SK-N-SH (cell line): ENCODE results near the gene LRRC32. TPM values are rescaled to one million over a fixed set of nuclear protein-coding genes. Genes with fewer than 3 reads are reported as not detected.

Experiments
- CTCF ChIA-PET: fragments of 300-600, 350-600 bp; formaldehyde crosslinking; extraction: SDS; loops from one replicate; lab custom pipeline; 2021; lab: Yijun Ruan, JAX
- POLR2A ChIA-PET: fragments of 350-600 bp; sonication (Branson Sonifier 250); formaldehyde crosslinking; extraction: SDS; loops from one replicate; lab custom pipeline; 2020; ENCODE audit warnings: antibody characterized with exemption, inconsistent platforms; lab: Yijun Ruan, JAX
- DNase-seq: peaks from one replicate; pipeline ENCODE4 v3.0.0; 2012
- H2AFZ ChIP-seq: fragments of 200-600 bp; sonication (generic); 2 replicates; pipeline ENCODE4 v1.8.1; 2016; ENCODE audit warnings: antibody characterized with exemption, mild to moderate bottlenecking, low read depth
- H3F3A ChIP-seq: fragments of 200-600 bp; sonication (generic); replicated peaks from 2 replicates; pipeline ENCODE3; 2016; ENCODE audit warnings: antibody characterized with exemption, mild to moderate bottlenecking; ENCODE audit not compliant: insufficient read depth
- H3K27ac ChIP-seq, 2 experiments: fragments of 200-500 bp in 1 of 2; fragments of 200-600 bp in 1 of 2; sonication (Bioruptor generic) in 1 of 2; sonication (generic), shearing (Covaris generic) in 1 of 2; 2 replicates each; pipeline versions ENCODE4 v1.5.1 to v1.6.1; 2014 to 2016; ENCODE audit warnings: low read depth in 2 of 2, inconsistent platforms in 1 of 2, low read length in 1 of 2, mild to moderate bottlenecking in 1 of 2, mixed read lengths in 1 of 2
- H3K27me3 ChIP-seq: fragments of 200-600 bp; sonication (generic), shearing (Covaris generic); 2 replicates; pipeline ENCODE4 v1.6.1; 2016; ENCODE audit warnings: mixed run types; ENCODE audit not compliant: insufficient read depth
- H3K36me3 ChIP-seq, 2 experiments: fragments of 200-500 bp in 1 of 2; fragments of 200-600 bp in 1 of 2; sonication (Bioruptor generic) in 1 of 2; sonication (generic) in 1 of 2; replicated peaks in 1 of 2; 2 replicates each; pipeline versions ENCODE3 to v1.5.1; 2014 to 2016; ENCODE audit warnings: low read length in 1 of 2, mild to moderate bottlenecking in 1 of 2; ENCODE audit not compliant: insufficient read depth in 2 of 2, control insufficient read depth in 1 of 2
- H3K4me1 ChIP-seq, 2 experiments: fragments of 200-500 bp in 1 of 2; fragments of 200-600 bp in 1 of 2; sonication (Bioruptor generic) in 1 of 2; sonication (generic), shearing (Covaris generic) in 1 of 2; 2 replicates each; pipeline versions ENCODE4 v1.5.1 to v1.6.1; 2014 to 2016; ENCODE audit warnings: low read depth in 1 of 2, low read length in 1 of 2, mixed run types in 1 of 2; ENCODE audit not compliant: insufficient read depth in 2 of 2, control insufficient read depth in 1 of 2
- H3K4me2 ChIP-seq: fragments of 200-600 bp; sonication (generic), shearing (Covaris generic); 2 replicates; pipeline ENCODE4 v1.6.1; 2017; ENCODE audit warnings: mixed run types
- H3K4me3 ChIP-seq, 2 experiments: fragments of 200-500 bp in 1 of 2; fragments of 200-600 bp in 1 of 2; sonication (Bioruptor generic) in 1 of 2; sonication (generic), shearing (Covaris generic) in 1 of 2; 2 replicates each; pipeline versions ENCODE4 v1.5.1 to v1.8.1; 2014 to 2016; ENCODE audit warnings: low read depth in 2 of 2, inconsistent platforms in 1 of 2, low read length in 1 of 2, mild to moderate bottlenecking in 1 of 2, mixed read lengths in 1 of 2, moderate library complexity in 1 of 2
- H3K79me2 ChIP-seq: fragments of 200-600 bp; sonication (generic); 2 replicates; pipeline ENCODE4 v1.8.1; 2017; ENCODE audit warnings: mild to moderate bottlenecking; ENCODE audit not compliant: insufficient read depth
- H3K9ac ChIP-seq: fragments of 200-600 bp; sonication (generic); 2 replicates; pipeline ENCODE4 v1.6.1; 2017; ENCODE audit warnings: mixed run types
- H3K9me2 ChIP-seq: fragments of 200-600 bp; sonication (generic); 2 replicates; pipeline ENCODE4 v1.6.1; 2017; ENCODE audit warnings: mixed run types
- H3K9me3 ChIP-seq: fragments of 200-600 bp; sonication (generic); 2 replicates; pipeline ENCODE4 v1.6.1; 2017; ENCODE audit warnings: mixed run types, mild to moderate bottlenecking, moderate library complexity
- H4K20me1 ChIP-seq: fragments of 200-600 bp; sonication (generic); 2 replicates; pipeline ENCODE4 v1.6.1; 2017; ENCODE audit warnings: mild to moderate bottlenecking, mixed run types; ENCODE audit not compliant: insufficient read depth
- CHD2 ChIP-seq: fragments of 150-350 bp; IDR thresholded peaks from 2 replicates; pipeline ENCODE4 v1.6.1; 2018; ENCODE audit warnings: low read length; ENCODE audit not compliant: partially characterized antibody
- CTCF ChIP-seq: fragments of 200-600 bp; sonication (generic); IDR thresholded peaks from 2 replicates; pipeline ENCODE4 v1.6.1; 2017; ENCODE audit warnings: antibody characterized with exemption, mild to moderate bottlenecking, moderate library complexity
- ELF1 ChIP-seq: IDR thresholded peaks from 2 replicates; pipeline ENCODE4 v1.4.0; 2012
- FOSL2 ChIP-seq: IDR thresholded peaks from 2 replicates; pipeline ENCODE4 v1.4.0; 2012; ENCODE audit warnings: low read depth, mild to moderate bottlenecking, moderate library complexity, borderline replicate concordance
- FOXJ3 ChIP-seq: sonication (generic); formaldehyde crosslinking; IDR thresholded peaks from 2 replicates; pipeline ENCODE4 v1.5.1; 2020; ENCODE audit warnings: mild to moderate bottlenecking, missing genetic modification reagents
- FOXM1 ChIP-seq: IDR thresholded peaks from 2 replicates; pipeline ENCODE4 v1.4.0; 2012; ENCODE audit warnings: low read depth, mild to moderate bottlenecking
- GABPA ChIP-seq: IDR thresholded peaks from 2 replicates; pipeline ENCODE4 v1.4.0; 2012; ENCODE audit warnings: low read depth, mild to moderate bottlenecking
- GATA2 ChIP-seq: sonication (generic); formaldehyde crosslinking; IDR thresholded peaks from 2 replicates; pipeline ENCODE4 v1.5.0; 2020; ENCODE audit warnings: mild to moderate bottlenecking, missing genetic modification reagents
- IRF3 ChIP-seq: fragments of 150-350 bp; IDR thresholded peaks from 2 replicates; pipeline ENCODE4 v1.6.1; 2016; ENCODE audit warnings: mild to moderate bottlenecking, low read depth, low read length
- JUND ChIP-seq: IDR thresholded peaks from 2 replicates; pipeline ENCODE4 v1.4.0; 2012
- MAX ChIP-seq: IDR thresholded peaks from 2 replicates; pipeline ENCODE4 v1.4.0; 2012; ENCODE audit warnings: low read depth
- MEF2A ChIP-seq: IDR thresholded peaks from 2 replicates; pipeline ENCODE4 v1.4.0; 2012; ENCODE audit warnings: low read depth, borderline replicate concordance
- MXI1 ChIP-seq: IDR thresholded peaks from 2 replicates; pipeline ENCODE4 v1.6.1; 2012; ENCODE audit warnings: mild to moderate bottlenecking, low read depth, low read length, improper control_type of control experiment
- NFIC ChIP-seq: IDR thresholded peaks from 2 replicates; pipeline ENCODE4 v1.4.0; 2012; ENCODE audit warnings: borderline replicate concordance
- NRF1 ChIP-seq: IDR thresholded peaks from 2 replicates; pipeline ENCODE4 v1.6.1; 2012; ENCODE audit warnings: low read depth, mild to moderate bottlenecking, low read length
- POLR2AphosphoS5 ChIP-seq: IDR thresholded peaks from 2 replicates; pipeline ENCODE4 v1.6.1; 2012; ENCODE audit warnings: low read depth, low read length
- RCOR1 ChIP-seq: fragments of 150-350 bp; IDR thresholded peaks from 2 replicates; pipeline ENCODE4 v1.6.1; 2017; ENCODE audit warnings: antibody characterized with exemption, low read length
- RFX5 ChIP-seq: IDR thresholded peaks from 2 replicates; pipeline ENCODE4 v1.6.1; 2012; ENCODE audit warnings: mild to moderate bottlenecking, improper control_type of control experiment, low read length
- TCF12 ChIP-seq: IDR thresholded peaks from 2 replicates; pipeline ENCODE4 v1.4.0; 2012
- YY1 ChIP-seq: IDR thresholded peaks from 2 replicates; pipeline ENCODE4 v1.4.0; 2012; ENCODE audit warnings: low read depth, mild to moderate bottlenecking
- WGBS: methylation state at CpG from one replicate; pipeline ENCODE4 v1.1.6; 2017; ENCODE audit warnings: low lambda C conversion rate; 5-methylcytosine and 5-hydroxymethylcytosine counted together
- polyA plus RNA-seq, 3 experiments: library from polyadenylated mRNA; depleted of rRNA; stranded (reverse); fragments of >200 nt; gene quantifications; 2 replicates each; pipeline ENCODE4 v1.2.3, GENCODE V29; 2012

LRRC32 gene
- polyA plus RNA-seq, 1 of the 3 experiments (the other 2 are of a cell fraction) = 0.43 TPM

GRCh38 chr11:76684516-76684915 lies 14.0 kb upstream of the LRRC32 start:
- Histone ChIP-seq H3K27ac (no peak overlapping the region), H2AFZ (no peak overlapping the region), H3K27me3 (0 out of 2 replicates have a peak, but pooled peaks cover 5% of the 10 kb centered on the region), H3K4me2 (no peak overlapping the region), H3K79me2 (no peaks in the 10 kb centered on the region), H3K9ac (no peak overlapping the region), H3K4me1 (peaks cover 0 to 13% of the 10 kb centered on the region in 2 experiments; a peak in 1 of 4 replicates), H4K20me1 (no peaks in the 10 kb centered on the region), H3F3A (no peaks in the 10 kb centered on the region), H3K9me2 (no peaks in the 10 kb centered on the region), H3K4me3 (no peak overlapping the region), H3K36me3 (no peaks in the 10 kb centered on the region), H3K9me3 (no peaks in the 10 kb centered on the region)
- no peak for DNase-seq
- TF ChIP-seq NRF1 = no peak
- TF ChIP-seq JUND = no peak
- no peak for TF ChIP-seq ELF1
- TF ChIP-seq FOXJ3 (CRISPR knock-in tag) = no peak
- no peak for TF ChIP-seq FOSL2
- no peak for TF ChIP-seq GATA2
- no peak for TF ChIP-seq NFIC
- TF ChIP-seq CTCF = no peak
- TF ChIP-seq YY1 = no peak
- no peak for TF ChIP-seq TCF12
- TF ChIP-seq POLR2AphosphoS5 = no peak
- no peak for TF ChIP-seq MAX
- no peak for TF ChIP-seq MXI1
- TF ChIP-seq CHD2 = no peak
- no peak for TF ChIP-seq RFX5
- no peak for TF ChIP-seq IRF3
- no peak for TF ChIP-seq GABPA
- no peak for TF ChIP-seq FOXM1
- TF ChIP-seq MEF2A = no peak
- no peak for TF ChIP-seq RCOR1
- POLR2A ChIA-PET = no interaction called here
- 100% methylated on average over 2 of the region's 5 CpGs for WGBS
- CTCF ChIA-PET = interaction anchor here (0.5 to 2.9 kb wide), 3 partner anchors 14 to 205 kb away, joined by 3 to 15 read pairs (median 3); no protein-coding TSS in a partner anchor
